Measurements from ENCODE around the gene CCL24.
"Not testable (repeated sequence)": the region's sequence is repeated elsewhere in the genome, so short reads cannot be mapped to it uniquely, and the experiment has no call there.

Gene CCL24

DNA sequence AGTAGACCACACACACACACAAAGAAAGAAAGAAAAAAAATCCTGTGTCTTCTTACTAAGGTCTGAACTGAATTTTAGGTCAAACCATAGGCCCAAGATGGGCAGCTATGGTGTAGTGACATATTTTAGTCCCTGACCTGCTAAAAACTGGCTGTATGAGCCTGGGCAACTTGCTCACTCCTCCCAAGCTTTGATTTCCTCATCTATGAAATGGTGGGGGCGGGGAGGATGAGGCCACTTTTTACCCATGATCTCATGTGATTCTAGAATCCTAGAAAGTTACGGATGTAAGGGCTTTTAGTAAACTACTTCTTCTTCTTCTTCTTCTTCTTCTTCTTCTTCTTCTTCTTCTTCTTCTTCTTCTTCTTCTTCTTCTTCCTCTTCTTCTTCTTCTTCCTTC is 6.1 kb upstream of the CCL24 start:
- no peak for DNase-seq (ENCODE audit: low spot score)

DNA sequence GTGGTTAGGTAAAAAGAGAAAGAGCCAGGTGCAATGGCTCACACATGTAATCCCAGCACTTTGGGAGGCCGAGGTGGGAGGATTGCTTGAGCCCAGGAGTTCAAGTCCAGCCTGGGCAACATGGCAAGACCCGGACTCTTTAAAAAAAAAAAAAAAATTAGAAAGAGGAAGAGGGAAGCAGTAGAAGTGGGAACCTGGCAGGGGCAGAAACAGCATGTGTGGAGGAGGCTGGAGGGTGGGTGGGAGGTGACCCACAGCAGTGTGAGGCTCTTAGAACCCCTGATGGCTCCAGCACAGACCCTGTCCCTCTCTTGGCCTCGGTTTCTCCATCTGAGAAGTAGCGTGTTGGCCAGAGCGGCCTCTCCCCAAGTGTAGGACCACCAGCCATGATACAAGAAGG is 4.9 kb upstream of the CCL24 start:
- no peak for DNase-seq (ENCODE audit: low spot score)

GRCh38 chr7:75817116-75817515 is 3.5 kb upstream of the CCL24 start:
- DNase-seq (ENCODE audit: low spot score), result no peak

GRCh38 chr7:75815418-75816064 is 1.9 kb upstream of the CCL24 start:
- DNase-seq (ENCODE audit: low spot score), result no peak

- no peak for DNase-seq (ENCODE audit: low spot score)
Observed at GRCh38 chr7:75814407-75814947, 871 bp upstream of the CCL24 start.

DNA sequence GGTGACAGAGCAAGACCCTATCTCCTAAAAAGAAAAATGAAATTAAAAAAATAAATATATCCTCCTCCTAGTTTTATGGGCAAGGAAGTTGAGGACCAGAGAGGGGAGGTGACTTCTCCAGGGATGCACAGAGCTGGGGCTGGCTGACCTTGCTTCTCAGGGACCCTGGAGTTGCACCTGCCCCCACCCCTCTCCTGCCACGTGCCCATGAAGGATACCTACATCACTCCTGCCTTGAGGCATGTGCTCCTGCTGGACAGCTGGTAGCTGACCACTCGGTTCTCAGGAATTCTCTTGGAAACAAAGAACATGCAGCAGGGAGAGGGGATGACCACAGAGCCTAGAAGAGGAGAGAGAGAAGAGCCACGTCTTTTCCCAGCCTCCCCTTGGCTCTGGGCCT is 522 bp downstream of the CCL24 start:
- no peak for DNase-seq (ENCODE audit: low spot score)

DNA sequence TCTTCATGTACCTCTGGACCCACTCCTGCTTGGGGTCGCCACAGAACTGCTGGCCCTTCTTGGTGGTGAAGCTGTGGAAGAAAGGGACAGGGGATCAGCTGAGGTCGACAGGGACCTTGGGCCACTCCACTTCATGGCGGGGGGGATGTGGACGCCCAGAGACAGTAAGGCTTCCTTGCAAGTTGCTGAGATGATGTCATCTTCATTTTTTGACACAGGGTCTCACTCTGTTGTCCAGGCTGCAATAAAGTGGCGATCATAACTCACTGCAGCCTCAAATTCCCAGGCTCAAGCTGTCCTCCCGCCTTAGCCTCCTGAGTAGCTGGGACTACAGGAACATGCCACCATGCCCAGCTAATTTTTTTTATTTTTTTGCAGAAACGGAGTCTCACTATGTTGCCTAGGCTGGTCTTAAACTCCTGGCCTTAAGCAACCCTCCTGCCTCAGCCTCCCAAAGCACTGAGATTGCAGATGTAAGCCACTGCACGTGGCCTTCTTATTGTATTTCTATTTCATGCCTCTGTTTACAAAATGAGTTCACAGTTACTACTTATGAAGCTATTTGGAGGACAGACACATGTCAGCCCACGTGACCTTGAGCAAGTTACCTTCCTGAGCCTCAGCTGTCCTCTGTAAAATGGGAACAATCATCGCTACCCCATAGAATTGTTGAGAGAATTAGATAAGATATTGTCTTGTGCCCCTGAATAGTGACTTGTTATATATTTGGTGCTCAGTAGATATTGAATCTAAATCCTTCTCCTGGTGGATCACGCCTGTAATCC is 1.5 kb downstream of the CCL24 start:
- no peak for DNase-seq (ENCODE audit: low spot score)

GRCh38 chr7:75809396-75809795 is 4.2 kb downstream of the CCL24 start:
- DNase-seq (ENCODE audit: low spot score), result no peak

GRCh38 chr7:75808106-75808505 is 5.5 kb downstream of the CCL24 start:
- DNase-seq (ENCODE audit: low spot score), result no peak

- DNase-seq (ENCODE audit: low spot score), result no peak
Observed at GRCh38 chr7:75807452-75807851, 6.2 kb downstream of the CCL24 start.

DNA sequence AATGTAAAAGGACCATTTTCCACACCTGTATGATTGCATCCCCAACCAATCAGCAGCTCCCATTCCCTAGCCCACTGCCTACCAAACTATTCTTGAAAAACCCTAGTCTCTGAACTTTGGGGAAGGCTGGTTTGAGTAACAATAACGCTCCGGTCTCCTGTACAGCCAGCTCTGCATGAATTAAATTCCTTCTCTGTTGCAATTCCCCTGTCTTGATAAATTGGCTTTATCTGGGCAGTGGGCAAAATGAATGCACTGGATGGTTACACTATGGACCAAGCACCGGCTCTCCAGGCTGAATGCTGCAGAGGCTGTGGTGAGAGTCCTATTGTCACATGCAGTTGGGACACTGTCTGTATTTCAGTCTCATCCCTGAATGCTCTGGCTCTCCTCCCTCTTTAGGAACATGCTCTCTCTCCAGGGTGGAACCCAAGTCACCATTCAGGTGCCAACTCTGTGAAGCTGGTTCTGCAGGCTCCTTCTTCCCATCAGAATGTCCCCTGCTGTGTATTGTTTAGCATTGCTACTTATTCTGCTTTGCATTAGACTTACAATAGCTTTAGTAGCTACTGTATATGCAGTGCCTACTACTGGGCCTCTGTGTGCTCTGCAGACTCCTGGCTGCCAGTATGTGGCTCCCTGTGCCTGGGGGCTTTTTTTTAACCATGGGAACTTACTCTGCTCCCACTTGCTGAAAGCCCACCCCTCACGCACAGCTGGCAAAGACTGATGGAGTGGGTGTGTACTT is 6.9 kb downstream of the CCL24 start:
- no peak for DNase-seq (ENCODE audit: low spot score)

- no peak for DNase-seq (ENCODE audit: low spot score)
Observed at GRCh38 chr7:75804705-75805104, 8.9 kb downstream of the CCL24 start.

DNA sequence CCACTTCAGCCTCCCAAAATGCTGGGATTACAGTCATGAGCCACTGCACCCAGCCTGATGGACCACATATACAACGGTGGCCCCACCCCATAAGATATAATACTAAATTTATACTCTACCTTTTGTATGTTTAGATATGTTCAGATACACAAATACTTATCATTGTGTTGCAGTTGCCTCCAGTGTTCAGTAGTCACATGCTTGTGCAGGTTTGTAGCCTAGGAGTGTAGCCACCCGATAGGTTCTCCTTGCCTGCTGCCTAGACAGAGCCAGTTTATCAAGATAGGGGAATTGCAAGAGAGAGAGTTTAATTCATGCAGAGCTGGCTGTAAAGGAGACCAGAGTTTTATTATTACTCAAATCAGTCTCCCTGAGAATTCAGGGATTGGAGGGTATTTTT is 9.6 kb downstream of the CCL24 start:
- no peak for DNase-seq (ENCODE audit: low spot score)

GRCh38 chr7:75802552-75802821 is 11.1 kb downstream of the CCL24 start:
- DNase-seq (ENCODE audit: low spot score), result no peak

GRCh38 chr7:75798770-75799169 is 14.8 kb downstream of the CCL24 start:
- no peak for DNase-seq (ENCODE audit: low spot score)

- DNase-seq (ENCODE audit: low spot score), result no peak
Observed at GRCh38 chr7:75796420-75796819, 17.2 kb downstream of the CCL24 start.

- DNase-seq (ENCODE audit: low spot score), result no peak
Observed at GRCh38 chr7:75795831-75796285, 17.7 kb downstream of the CCL24 start.

- no peak for DNase-seq (ENCODE audit: low spot score)
Observed at GRCh38 chr7:75793676-75794075, 19.9 kb downstream of the CCL24 start.

GRCh38 chr7:75792567-75792966 is 21.0 kb downstream of the CCL24 start:
- DNase-seq (ENCODE audit: low spot score), result not testable (repeated sequence)

DNA sequence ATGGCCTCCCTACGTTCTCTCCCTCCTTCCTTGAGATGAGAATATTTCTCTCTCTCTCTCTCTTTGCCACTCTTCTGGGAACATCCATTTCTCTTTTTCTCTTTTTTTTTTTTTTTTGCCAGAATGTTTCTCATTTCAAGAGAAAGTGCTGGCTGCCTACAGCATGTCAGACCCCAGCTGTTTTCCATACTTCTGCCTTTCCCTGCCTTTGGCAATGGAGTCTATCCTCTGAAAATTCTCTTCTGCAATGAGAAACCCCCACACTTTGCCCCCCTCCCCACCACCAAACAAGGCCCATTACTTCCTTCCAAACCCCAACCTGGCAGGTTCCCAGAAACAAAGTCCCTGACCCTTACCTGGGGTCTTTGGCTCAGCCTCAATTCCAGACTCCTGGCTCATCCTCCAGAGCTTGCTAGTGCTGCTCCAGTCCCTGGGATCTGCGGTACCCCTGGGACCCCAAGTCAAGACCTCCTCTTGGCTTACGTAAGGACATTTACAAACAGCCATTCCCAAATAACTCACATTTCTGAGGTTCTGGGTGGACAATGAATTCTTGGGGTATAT is 24.2 kb downstream of the CCL24 start:
- no peak for DNase-seq (ENCODE audit: low spot score)

- DNase-seq (ENCODE audit: low spot score), result not testable (repeated sequence)
Observed at GRCh38 chr7:75788154-75788847, 25.3 kb downstream of the CCL24 start.

DNA sequence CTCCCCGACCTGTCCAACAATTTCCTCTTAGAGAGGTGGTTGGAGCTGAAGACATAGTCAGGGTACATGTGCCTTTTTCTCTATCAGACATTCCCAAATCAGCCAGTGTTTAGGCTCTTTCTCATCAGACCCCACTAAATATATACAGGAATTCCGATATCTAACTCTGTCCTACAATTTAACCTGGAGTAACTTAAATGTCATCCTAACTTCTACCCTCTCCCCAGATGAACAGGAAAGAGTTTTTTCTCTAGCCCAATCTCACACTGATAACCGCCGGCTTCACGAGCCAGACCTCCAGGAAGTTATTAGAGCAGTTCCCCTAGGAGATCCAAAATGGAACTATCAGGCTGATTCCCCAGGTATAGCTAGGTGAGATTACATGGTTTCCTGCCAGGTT is 30.5 kb downstream of the CCL24 start:
- not testable (repeated sequence) for DNase-seq (ENCODE audit: low spot score)
